HG02884 (cell line): ENCODE results near the gene RPP30.
"Not testable (repeated sequence)": the region's sequence is repeated elsewhere in the genome, so short reads cannot be mapped to it uniquely, and the experiment has no call there.

Source experiments
- ATAC-seq: cut with Tn5 transposase; IDR thresholded peaks from one replicate; pipeline ENCODE4 v1.9.1; 2021; ENCODE audit warnings: mild to moderate bottlenecking, moderate library complexity; ENCODE audit not compliant: unreplicated experiment

The RPP30 gene

DNA sequence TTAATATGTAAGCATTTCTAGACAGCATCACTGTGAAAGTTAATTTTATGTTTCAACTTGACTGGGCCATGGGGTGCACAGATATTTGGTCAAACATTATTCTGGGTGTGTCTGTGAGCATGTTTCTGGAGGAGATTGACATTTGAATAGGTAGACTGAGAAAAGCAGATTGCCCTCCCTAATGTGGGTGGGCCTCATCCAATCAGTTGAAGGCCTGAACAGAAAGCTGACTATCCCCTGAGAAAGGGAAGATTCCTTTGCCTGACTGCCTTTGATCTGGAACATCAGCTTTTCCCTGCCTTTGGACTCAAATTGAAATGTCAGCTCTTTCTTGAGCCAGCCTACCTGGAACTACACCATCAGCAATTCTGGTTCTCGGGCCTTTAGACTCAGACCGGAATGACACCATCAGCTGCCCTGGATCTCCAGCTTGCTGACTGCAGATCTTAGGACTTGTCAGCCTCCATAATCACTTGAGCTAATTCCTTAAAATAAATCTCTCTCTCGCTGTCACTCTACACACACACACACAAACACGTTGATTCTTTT lies 5.7 kb upstream of the RPP30 start:
- no peak for ATAC-seq

DNA sequence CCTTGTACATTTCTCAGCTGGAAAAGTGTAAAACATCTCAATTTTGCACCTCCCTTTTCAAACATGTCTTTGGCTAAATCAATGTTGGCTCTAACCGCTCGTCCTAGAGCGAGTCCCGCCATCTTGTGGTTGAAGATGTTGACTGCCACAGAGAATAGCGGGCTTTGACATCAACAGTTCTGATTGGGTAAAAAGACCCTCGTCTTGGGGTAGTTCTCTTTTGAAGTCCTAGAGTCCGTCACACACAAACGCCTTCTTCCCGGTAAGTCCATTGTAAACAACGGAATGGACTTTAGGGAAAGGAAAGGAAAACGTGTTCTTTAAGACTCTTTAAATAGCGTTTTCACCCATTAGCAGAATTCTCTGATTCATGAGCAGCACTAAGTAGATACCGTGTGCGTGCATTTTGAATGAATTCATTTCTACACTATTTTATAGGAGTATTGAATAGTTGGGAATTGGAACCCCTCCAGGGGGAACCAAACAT lies 452 bp upstream of the RPP30 start:
- ATAC-seq = peak; percentile 60

DNA sequence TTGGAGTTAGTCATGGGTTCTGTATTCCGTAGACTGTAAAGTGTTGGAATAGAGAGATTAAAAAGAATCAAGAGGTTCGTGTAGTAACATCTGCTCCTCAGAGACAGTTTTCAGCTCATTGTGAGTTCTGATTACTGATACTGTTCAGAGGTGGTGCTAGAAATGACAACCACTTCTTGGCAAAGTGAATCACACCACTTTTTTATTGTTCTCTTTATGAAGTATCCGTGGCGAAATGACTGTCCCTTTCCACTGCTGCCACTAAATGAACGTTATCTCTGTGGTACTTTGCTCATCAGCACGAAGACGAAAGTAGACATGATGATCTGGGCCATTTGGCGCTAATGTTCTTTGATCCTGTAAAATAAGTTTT lies 860 bp downstream of the RPP30 start:
- ATAC-seq = no peak

DNA sequence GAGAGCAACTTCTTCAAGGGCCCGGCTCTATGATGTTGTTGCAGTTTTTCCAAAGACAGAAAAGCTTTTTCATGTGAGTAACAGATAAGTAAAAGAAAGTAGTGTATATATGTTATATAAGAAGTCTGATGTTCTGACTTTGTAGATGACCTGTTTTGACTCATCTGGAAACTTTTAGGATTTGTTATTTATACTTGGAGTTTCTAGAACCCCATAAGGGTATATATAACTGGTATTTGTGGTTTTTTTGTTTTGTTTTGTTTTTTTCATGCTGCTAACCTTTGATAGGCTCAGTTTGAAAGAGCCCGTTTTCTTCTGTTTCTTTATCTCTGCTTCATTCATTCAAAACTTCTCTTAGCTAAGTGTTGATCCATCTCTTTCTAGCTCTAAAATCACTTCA lies 7.3 kb downstream of the RPP30 start:
- no peak for ATAC-seq

DNA sequence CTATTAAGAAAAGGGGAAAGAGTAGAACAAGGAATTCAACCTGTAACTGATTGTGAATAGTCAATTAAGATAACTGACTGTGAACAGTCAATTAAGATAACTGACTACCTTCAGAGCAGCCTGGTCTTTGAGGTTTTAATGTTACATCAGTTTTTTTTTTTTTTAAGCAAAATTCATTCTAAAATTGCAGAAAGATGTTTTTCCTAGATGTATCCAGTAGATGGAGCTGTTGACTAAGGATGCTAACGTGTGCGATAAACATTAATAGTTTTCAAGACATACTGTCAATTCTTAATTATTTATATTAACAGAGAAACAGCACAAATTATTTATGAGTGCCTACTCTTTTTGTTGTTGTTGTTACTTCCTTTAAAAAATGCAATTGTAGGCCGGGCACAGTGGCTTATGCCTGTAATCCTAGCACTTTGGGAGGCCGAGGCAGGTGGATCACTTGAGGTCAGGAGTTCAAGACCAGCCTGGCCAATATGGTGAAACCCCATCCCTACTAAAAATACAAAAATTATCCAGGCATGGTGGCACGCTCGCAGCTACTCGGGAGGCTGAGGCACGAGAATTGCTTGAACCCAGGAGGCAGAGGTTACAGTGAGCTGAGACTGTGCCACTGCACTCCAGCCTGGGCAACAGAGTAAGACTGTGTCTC lies 8.4 kb downstream of the RPP30 start:
- ATAC-seq = not testable (repeated sequence)

DNA sequence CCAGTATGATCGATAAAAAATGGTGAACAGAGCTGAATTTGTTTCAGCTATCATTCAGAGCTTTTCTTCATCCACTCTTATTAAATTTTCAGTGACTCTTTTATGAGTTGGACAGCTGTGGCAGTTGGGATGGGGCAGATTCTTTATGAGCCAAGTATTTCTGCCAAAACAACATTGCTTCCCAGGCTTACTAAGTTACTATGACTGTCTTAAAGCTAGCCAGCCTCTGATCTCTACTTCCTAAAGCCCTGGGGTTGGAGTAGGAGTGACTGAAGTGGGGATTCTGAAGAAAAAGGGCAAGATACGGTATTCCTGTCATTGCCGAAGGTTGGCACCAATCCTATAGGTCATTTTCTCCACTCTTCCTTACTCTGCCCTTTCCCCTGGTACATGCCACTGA lies 12.7 kb downstream of the RPP30 start:
- ATAC-seq = no peak

- no peak for ATAC-seq
These were observed 13.4 kb downstream of the RPP30 start for GRCh38 chr10:90885176-90885575.

GRCh38 chr10:90887555-90887954 lies 15.8 kb downstream of the RPP30 start:
- no peak for ATAC-seq

GRCh38 chr10:90888387-90888786 lies 16.6 kb downstream of the RPP30 start:
- no peak for ATAC-seq

GRCh38 chr10:90889636-90890035 lies 17.9 kb downstream of the RPP30 start:
- ATAC-seq = no peak

- ATAC-seq = no peak
These were observed 18.6 kb downstream of the RPP30 start for GRCh38 chr10:90890347-90890746.

GRCh38 chr10:90893190-90893589 lies 21.4 kb downstream of the RPP30 start:
- ATAC-seq = no peak

DNA sequence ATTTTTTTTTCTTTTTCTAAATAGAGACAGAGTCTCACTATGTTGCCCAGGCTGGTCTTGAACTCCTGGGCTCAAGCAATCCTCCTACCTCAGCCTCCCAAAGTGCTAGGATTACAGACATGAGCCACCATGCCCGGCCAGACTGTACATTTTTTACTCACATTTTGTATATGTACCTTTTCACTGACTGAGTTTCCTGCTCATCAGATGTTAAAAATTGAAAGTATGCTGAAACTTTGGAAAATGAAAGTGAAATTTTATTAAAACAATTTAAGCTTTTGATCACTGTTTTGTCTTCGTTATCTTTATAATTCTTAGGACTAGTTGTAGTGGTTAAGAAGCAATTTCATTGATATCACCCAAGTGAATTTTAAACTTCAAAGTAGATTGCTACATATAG lies 25.1 kb downstream of the RPP30 start:
- ATAC-seq = not testable (repeated sequence)

DNA sequence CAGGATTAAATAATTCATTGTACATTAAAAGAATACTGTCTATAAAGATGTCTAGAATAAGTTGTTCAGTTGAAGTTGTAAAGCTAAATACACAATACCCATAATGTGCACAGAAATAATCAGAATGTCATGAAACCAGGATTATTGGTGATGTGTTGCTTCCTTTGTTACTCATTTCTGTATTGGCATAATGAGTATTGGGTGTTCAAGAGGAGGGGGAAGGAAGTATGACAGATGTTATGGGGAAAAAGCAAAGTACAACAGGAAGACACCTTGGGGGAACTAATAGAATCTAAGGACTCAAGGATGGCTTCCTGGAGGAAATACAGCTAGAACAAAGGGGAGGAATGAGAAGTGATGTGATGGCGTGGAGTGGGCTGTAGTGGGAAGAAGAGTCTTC lies 34.2 kb downstream of the RPP30 start:
- ATAC-seq = no peak

DNA sequence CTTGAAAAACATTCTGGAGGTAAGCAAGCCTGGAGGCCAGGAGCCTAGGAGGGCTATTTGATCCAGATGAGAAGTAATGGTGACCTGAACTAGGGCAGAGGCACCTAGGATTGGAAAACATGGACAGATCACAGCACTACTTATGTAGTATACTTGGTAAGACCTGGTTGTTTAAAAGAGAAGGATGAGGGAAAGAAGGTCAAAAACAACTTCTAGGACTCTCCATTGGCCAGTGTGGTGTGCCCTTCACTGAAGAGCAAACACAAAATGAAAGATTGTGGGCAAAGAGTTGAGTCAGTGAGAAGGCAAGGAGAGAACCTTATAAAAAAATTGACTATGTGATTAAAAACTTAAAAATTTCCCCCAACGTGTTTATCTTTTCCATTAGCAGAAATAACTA lies 34.8 kb downstream of the RPP30 start:
- no peak for ATAC-seq

DNA sequence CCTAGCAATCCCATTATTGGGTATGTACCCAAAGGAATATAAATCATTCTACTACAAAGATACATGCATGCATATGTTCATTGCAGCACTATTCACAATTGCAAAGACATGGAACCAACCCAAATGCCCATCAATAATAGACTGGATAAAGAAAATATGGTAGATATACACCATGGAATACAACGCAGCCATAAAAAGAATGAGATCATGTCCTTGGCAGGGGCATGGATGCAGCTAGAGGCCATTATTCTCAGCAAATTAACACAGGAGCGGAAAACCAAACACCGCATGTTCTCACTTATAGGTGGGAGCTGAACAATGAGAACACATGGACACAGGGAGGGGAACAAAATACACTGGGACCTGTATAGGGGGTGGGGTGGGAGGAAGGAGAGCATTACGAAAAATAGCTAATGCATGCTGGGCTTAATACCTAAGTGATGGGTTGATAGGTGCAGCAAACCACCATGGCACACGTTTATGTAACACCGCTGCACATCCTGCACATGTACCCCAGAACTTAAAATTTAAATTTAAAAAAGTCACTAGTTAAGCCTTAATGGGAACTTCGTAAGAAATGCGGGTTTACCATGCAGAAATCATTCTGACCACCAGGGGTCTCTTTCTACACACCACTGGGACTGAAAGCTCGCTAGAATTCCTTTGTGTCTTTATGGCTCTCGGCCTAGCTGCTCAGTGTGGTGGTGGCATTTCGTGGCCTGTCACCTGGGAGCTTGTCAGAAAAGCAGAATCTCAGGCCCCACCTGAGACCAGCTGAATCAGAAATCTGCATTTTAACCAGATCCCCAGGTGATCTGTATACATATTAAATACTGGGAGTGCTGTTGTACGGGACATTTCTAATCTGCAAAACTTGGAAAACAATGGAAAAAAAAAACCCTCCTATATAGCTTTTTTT lies 39.6 kb downstream of the RPP30 start:
- ATAC-seq = peak; percentile 86

DNA sequence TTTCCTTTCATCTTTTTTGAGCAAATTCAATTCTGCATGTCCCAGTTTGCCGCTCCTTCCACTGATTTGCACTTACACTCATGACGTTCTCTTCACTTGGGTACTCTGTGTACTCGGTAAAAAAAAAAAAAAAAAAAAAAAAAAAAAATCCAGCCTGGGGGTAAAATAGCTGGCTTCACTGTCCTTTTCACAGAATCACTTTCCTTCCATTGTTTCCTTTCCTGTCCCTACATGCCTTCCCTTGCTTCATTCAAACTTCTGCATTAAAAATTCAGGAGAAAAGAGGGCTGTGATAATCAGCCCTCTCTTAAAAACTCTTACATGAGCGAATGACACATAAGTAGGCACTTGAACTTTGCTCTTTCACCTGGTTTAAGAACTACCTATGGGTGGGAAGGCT lies 40.4 kb downstream of the RPP30 start:
- no peak for ATAC-seq

DNA sequence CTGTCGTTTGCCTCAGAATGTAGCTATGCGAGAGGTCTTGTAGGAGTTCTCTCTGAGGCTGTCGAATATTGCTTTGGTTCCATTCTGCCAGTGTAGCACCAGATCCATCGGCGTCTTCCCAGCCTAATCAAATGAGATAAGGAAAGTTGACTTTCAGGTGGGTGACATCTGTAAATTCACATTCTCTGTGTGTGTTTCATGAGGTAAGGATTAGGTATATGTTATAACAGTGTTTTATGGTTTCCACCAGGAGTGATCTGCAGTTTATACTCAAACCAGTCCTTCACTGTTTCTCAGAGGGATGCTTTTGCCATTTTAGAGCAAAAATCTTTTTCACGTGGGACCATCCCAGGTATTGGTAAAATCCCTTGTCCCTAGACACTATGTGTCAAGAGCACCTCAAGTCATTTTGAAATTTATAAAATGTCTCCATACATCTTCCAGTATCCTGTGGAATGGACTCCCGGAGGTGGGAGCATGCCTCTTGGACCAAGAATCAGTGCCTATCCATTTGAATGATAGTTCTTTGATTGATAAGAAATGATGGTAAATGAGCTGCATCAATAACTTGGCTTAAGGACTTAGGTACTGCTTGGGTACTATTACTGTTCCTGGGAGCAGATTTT lies 41.2 kb downstream of the RPP30 start:
- no peak for ATAC-seq

DNA sequence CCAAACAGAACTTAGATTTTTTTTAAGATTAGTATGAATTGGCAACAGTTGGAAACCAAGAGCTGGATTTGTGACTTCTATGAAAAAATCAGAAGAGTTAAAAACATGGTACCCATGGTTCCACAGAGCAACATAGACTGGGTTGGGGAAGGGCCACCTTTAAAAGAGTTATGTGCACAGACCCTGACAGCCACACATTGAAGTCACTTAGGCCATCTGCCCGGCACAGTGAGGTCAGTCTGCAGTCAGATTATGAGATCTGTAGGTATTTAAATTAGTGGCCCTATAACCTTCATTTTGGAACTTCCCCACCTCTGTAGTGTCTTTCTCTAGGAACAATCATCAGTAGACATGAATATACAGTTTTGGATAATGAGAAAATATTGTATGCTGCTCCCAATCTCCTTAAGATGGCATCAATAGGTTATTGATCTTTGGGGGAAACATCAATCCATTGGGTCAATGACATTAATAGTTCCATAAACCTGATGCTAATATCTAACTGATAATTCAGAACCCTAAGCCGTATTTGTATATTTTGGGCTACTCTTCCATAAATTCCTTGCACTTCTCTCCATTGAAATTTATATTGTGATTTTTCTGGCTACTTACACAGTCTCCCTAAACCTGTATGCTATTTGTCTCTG lies 42.1 kb downstream of the RPP30 start:
- ATAC-seq = no peak

DNA sequence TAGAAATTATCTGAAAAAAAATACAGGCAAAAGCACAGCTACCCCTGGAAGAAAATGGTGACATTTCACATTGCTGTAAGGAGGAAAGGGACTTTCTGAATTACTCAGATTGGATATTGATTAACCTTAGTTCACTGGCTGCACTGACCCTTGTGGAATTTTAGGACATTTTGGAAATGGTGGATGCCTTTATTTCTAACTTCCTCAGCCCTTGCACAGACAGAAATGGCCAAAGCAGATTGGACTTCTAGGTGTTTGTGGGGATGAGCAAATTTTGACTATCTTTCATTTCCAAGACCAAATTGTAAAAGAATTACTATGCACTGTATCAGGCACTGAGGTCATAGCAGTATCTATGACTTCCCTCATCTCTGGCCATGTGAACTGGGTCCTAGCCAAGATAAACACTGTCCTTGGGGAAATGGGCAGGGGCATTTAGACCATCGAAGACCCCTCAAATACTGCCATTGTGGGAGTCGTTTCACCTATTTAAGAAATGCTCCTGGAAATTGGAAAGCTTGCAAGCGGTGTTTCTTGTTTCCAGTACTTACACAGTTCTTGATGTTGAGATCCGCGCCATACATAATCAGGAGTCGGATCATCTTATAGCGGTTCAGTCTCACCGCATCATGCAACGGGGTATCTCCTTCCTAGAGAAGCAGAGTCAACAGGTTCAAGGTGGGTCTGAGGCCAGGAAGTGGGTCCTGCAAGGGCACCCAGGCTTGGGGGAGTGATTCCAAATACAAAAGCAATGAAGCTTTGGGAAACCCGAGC lies 43.4 kb downstream of the RPP30 start:
- ATAC-seq = no peak
